GM12872 (cell line): ENCODE measurements around the gene CDK17.

Source experiments
- TF ChIP-seq, protein P1 (sequence below): IDR thresholded peaks from 3 replicates; pipeline ENCODE4 v1.5.1; 2011; ENCODE audit warnings: low read depth, mild to moderate bottlenecking, low read length, moderate library complexity; ENCODE audit not compliant: insufficient read depth

CDK17 gene

DNA sequence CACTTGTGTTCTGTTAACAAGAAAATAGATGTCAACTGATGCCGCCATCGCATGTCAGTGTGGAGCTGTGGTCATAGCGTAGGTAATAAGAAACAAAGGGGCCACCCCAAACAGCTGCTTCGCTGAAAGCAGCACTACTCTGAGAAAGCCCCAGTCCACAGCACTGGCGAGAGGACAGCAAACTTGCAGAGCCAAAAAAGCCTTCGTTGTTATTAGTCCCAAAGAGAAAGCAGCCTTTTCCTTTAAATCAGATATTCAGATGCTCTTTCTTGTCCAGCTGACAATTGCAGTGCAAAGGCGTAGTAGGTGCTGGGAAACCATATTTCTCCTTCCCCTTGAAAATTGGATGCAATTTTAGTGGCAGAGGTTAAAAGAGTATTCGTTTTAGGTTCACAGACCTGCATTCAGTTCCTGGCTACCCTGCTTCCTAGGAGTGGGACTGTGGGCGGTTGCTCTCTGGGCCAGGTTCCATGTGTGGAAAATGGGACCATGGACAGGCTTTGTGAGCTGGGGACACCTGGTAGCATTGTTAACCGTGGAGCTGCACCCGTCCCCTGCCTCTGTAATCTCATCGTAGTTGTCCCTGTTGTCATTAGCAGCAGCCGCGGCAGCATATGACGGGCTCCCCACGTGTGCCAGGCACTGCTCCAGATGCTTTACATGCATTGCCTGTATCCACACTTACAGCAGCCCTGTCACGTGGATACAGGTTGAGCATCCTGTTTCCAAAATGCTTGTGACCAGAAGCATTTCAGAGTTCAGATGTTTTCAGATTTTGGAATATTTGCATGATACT lies 151.9 kb downstream of the CDK17 start:
- TF ChIP-seq, protein P1, sequence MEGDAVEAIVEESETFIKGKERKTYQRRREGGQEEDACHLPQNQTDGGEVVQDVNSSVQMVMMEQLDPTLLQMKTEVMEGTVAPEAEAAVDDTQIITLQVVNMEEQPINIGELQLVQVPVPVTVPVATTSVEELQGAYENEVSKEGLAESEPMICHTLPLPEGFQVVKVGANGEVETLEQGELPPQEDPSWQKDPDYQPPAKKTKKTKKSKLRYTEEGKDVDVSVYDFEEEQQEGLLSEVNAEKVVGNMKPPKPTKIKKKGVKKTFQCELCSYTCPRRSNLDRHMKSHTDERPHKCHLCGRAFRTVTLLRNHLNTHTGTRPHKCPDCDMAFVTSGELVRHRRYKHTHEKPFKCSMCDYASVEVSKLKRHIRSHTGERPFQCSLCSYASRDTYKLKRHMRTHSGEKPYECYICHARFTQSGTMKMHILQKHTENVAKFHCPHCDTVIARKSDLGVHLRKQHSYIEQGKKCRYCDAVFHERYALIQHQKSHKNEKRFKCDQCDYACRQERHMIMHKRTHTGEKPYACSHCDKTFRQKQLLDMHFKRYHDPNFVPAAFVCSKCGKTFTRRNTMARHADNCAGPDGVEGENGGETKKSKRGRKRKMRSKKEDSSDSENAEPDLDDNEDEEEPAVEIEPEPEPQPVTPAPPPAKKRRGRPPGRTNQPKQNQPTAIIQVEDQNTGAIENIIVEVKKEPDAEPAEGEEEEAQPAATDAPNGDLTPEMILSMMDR, result no peak

DNA sequence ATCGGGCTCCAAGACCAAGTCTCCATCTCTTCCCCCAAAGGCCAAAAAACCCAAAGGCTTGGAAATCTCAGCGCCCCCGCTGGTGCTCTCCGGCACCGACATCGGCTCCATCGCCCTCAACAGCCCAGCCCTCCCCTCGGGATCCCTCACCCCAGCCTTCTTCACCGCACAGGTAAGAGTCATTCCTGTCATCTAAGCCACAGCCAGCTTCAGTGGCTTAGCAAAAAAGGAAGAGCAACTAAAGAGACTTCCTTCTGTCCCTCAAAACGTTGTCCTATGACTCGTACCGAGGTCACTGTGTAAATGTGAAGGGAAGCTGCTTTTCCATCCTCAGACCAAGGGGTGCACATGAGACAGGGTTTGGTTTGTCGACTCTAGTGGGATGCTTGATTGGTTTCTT lies 152.7 kb downstream of the CDK17 start:
- TF ChIP-seq, protein P1, result no peak

DNA sequence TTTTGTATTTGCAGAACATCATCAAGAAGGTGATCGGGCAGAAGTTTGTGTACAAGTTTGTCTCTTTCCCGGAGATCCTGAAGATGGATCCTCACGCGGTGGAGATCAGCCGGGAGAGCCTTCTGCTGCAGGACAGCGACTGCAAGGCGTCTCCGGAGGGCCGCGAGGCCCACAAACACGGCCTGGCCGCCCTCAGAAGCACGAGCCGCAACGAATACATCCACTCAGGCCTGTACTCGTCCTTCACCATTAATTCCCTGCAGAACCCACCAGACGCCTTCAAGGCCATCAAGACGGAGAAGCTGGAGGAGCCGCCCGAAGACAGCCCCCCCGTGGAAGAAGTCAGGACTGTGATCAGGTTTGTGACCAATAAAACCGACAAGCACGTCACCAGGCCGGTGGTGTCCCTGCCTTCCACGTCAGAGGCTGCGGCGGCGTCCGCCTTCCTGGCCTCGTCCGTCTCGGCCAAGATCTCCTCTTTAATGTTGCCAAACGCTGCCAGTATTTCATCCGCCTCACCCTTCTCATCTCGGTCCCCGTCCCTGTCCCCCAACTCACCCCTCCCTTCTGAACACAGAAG lies 153.2 kb downstream of the CDK17 start:
- TF ChIP-seq, protein P1, result no peak

DNA sequence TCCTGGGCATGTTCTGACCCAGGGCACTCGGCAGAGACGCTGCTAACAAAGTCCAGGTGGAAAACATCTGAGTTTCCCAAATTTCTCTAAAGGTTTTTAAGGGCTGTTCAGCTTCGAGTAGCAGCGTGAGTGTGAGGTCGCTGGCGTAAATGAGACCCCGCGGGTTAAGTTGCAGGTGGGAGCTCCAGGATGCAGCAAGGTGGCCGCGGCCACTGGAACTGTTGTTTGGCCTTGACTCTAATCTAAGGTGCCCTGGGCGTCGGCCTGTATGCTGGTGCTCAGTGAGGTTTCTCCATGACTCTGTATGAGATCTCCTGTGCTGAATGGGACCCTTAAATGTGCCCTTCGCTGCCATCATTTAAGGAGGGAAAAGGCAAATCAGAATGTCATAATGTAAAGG lies 155.4 kb downstream of the CDK17 start:
- TF ChIP-seq, protein P1, result no peak

DNA sequence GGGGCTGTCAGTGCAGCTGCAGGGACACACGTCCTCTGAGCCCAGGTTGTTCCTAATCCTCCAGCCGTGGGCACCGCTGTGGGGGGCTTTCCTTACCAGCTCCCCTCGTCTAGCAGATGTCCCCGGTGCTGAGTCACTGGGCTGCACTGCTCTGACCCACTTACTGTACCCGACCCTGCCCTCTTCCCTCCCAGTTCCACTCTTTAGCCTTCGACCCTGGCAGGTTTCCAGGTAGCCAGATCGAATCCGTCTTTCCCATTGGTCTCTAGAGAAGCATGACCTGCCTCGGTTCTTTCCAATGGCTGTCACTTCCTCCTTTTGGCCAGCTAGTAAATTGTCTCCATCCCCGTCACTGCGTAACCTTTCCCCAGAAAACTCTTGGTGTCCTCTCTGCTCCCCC lies 157.6 kb downstream of the CDK17 start:
- TF ChIP-seq, protein P1, result no peak

DNA sequence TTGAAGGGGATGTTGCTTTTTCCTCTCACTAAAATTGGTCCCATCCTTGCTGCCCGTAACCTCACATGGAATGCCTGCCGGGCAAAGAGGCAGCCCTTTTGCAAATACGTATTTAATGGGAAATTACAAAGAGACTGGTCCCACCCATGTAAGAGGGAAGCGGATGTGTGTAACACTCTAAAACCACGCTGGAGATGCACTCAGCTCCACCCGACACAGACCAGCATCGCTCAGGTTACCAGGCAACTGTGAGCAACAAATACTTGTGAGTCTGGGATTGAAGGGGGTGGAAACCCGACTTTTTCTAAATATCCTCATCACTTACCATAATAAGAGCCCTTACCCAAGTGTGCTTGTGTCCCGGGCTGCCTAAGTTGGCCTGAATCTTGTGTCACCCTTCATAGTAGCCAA lies 158.4 kb downstream of the CDK17 start:
- TF ChIP-seq, protein P1, result no peak

DNA sequence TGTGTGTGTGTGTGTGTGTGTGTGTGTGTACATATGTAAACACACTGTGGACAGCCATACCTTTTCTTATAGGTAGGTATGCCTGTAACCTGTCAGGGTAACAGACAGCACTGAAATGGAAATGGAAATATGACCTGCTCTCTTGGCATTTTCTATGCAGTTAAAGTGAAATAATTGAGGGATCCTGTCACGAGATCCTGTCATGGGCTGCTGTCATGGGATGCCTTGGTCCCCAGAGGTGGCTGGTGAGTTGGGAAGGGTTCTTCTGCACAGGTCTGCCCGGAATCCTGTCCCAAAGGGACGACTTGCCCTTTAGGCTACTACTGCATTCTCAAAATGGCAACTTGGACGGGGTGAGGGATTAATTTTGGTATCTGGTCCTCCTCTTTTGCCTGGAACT lies 158.8 kb downstream of the CDK17 start:
- TF ChIP-seq, protein P1, result no peak
